ENCODE data around the gene ATL2. TPM values are rescaled to one million over a fixed set of nuclear protein-coding genes. Genes with fewer than 3 reads are reported as not detected.
"Not testable (repeated sequence)": the region's sequence is repeated elsewhere in the genome, so short reads cannot be mapped to it uniquely, and the experiment has no call there.

ATL2 gene
- total RNA-seq, 1 donor from 2014 or later, result 156 TPM

GRCh38 chr2:38260972-38261371, 116.1 kb downstream of the ATL2 start:
- Histone ChIP-seq H3K36me3 (no peaks in the 10 kb centered on the region), H3K4me3 (no peak overlapping the region), H3K4me1 (no peaks in the 10 kb centered on the region), H3K9me3 (no peaks in the 10 kb centered on the region), H3K27me3 (no peaks in the 10 kb centered on the region), H3K27ac (no peak overlapping the region)
- intact Hi-C loops (cut with DNase I), result loop anchor here (10.0 kb wide), 1 partner anchor 76 kb away; no protein-coding TSS in a partner anchor
- TF ChIP-seq CTCF (IDR thresholded peaks at IDR 0.05), result no peak
- no peak for TF ChIP-seq POLR2AphosphoS5 (IDR thresholded peaks at IDR 0.05; ENCODE audit: insufficient read depth in 1 of 2, low read depth in 1 of 2)
- no peak for TF ChIP-seq POLR2A (IDR thresholded peaks at IDR 0.05)
- no peak for DNase-seq (ENCODE audit: extremely low spot score in 2 of 2)

DNA sequence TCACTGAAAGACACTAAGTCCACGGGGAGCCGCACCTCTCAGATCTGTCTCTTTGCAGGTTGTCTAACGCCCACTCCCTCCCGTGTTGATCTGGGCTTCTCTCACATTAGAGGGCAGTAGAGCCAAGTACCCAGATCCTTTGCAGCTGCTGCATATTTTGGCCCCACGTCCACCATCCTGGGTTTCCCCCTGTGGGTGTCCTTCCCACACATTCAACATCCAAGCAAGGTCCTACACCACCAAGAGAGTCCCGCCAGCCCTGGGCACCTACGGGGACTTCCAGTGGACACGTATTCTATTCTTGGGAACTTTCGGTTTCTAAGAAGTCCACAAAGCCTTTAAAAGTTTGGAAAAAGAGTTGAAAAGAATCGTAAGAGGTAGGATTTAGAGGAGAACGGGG, 116.6 kb downstream of the ATL2 start:
- no peaks in the 10 kb centered on the region for H3K36me3 ChIP-seq
- DNase-seq (ENCODE audit: extremely low spot score in 2 of 2), result no peak
- no peak overlapping the region for H3K4me3 ChIP-seq
- intact Hi-C loops (cut with DNase I), result loop anchor here (10.0 kb wide), 1 partner anchor 76 kb away; no protein-coding TSS in a partner anchor
- H3K4me1 ChIP-seq, result no peaks in the 10 kb centered on the region
- H3K9me3 ChIP-seq, result no peaks in the 10 kb centered on the region
- no peak for TF ChIP-seq POLR2A (IDR thresholded peaks at IDR 0.05)
- no peak overlapping the region for H3K27ac ChIP-seq
- no peaks in the 10 kb centered on the region for H3K27me3 ChIP-seq

GRCh38 chr2:38259311-38259710, 117.8 kb downstream of the ATL2 start:
- Histone ChIP-seq H3K36me3 (no peaks in the 10 kb centered on the region), H3K4me1 (no peaks in the 10 kb centered on the region), H3K27ac (no peak overlapping the region), H3K4me3 (no peak overlapping the region), H3K9me3 (no peaks in the 10 kb centered on the region), H3K27me3 (no peaks in the 10 kb centered on the region)
- no peak for TF ChIP-seq POLR2A (IDR thresholded peaks at IDR 0.05)
- no peak for TF ChIP-seq POLR2AphosphoS5 (IDR thresholded peaks at IDR 0.05; ENCODE audit: insufficient read depth in 1 of 2, low read depth in 1 of 2)
- TF ChIP-seq CTCF (IDR thresholded peaks at IDR 0.05), result no peak
- DNase-seq (ENCODE audit: extremely low spot score in 2 of 2), result no peak
- intact Hi-C loops (cut with DNase I), result no loop called here

DNA sequence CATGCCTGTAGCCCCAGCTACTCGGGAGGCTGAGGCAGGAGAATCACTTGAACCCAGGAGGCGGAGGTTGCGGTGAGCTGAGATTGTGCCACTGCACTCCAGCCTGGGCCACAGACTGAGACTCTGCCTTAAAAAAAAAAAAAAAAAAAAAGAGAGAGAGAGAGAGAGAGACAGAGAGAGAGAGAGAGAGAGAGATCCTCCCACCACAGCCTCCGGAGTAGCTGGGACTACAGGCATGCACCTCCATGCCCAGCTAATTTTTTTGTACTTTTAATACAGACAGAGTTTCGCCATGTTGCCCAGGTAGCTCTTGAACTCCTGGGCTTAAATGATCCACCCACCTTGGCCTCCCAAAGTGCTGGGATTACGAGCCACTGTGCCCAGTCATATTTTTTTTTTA, 119.4 kb downstream of the ATL2 start:
- H3K36me3 ChIP-seq; H3K27ac ChIP-seq; intact Hi-C loops (cut with DNase I); H3K27me3 ChIP-seq; H3K4me3 ChIP-seq; H3K9me3 ChIP-seq; DNase-seq (ENCODE audit: extremely low spot score in 2 of 2); H3K4me1 ChIP-seq: not testable (repeated sequence)

GRCh38 chr2:38256610-38257009, 120.5 kb downstream of the ATL2 start:
- DNase-seq (ENCODE audit: extremely low spot score in 2 of 2), result no peak
- no peaks in the 10 kb centered on the region for H3K27me3 ChIP-seq
- H3K36me3 ChIP-seq, result no peaks in the 10 kb centered on the region
- H3K4me1 ChIP-seq, result no peaks in the 10 kb centered on the region
- no peak overlapping the region for H3K4me3 ChIP-seq
- intact Hi-C loops (cut with DNase I), result no loop called here
- H3K9me3 ChIP-seq, result no peaks in the 10 kb centered on the region
- H3K27ac ChIP-seq, result no peak overlapping the region
- TF ChIP-seq POLR2A (IDR thresholded peaks at IDR 0.05), result no peak
- no peak for TF ChIP-seq CTCF (IDR thresholded peaks at IDR 0.05)
- TF ChIP-seq POLR2AphosphoS5 (IDR thresholded peaks at IDR 0.05; ENCODE audit: insufficient read depth in 1 of 2, low read depth in 1 of 2), result no peak

DNA sequence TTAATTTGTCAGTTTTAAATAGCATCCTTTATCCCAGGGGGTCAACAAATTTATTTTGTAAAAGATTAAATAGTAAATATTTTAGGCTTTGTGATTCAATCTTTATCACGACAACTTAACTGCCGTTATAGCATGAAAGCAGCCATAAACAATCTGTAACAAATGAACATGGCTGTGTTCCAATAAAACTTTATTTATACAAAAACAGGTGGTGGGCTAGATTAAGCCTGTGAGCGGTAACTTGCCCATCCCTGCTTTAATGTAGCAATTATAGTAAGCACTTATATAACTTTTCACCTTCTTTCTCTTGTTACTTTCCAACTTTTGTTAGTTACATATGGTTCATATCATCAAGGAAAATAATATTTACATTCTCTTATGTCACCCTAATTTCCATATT, 121.9 kb downstream of the ATL2 start:
- intact Hi-C loops (cut with DNase I), result no loop called here
- Histone ChIP-seq H3K9me3 (no peaks in the 10 kb centered on the region), H3K27me3 (no peaks in the 10 kb centered on the region), H3K36me3 (no peaks in the 10 kb centered on the region), H3K4me3 (no peak overlapping the region), H3K4me1 (no peaks in the 10 kb centered on the region), H3K27ac (no peak overlapping the region)
- DNase-seq (ENCODE audit: extremely low spot score in 2 of 2), result no peak
- TF ChIP-seq CTCF (IDR thresholded peaks at IDR 0.05) (no peak), POLR2A (IDR thresholded peaks at IDR 0.05) (no peak), POLR2AphosphoS5 (IDR thresholded peaks at IDR 0.05; ENCODE audit: insufficient read depth in 1 of 2, low read depth in 1 of 2) (no peak)
